Lower lobe of right lung (tissue), 2 donors: ENCODE measurements around the gene E2F3. TPM values are rescaled to one million over a fixed set of nuclear protein-coding genes. Genes with fewer than 3 reads are reported as not detected.

Experiments used
- ATAC-seq, 2 donors: fragments of 200-7000 bp; cut with Tn5 transposase; one replicate each; pipeline ENCODE4 v1.9.1; 2020 to 2022; ENCODE audit warnings: mild to moderate bottlenecking in 2 of 2, moderate library complexity in 2 of 2
- DNase-seq: peaks from one replicate; pipeline ENCODE4 v3.0.0-alpha.2; 2020
- H3K27ac ChIP-seq: fragments of 200-600 bp; one replicate; pipeline ENCODE4 v1.8.0; 2022
- H3K27me3 ChIP-seq: fragments of 200-600 bp; one replicate; pipeline ENCODE4 v1.8.0; 2022; ENCODE audit warnings: low read depth
- H3K36me3 ChIP-seq: fragments of 200-600 bp; one replicate; pipeline ENCODE4 v1.8.0; 2022; ENCODE audit warnings: mild to moderate bottlenecking
- H3K4me1 ChIP-seq: fragments of 200-600 bp; one replicate; pipeline ENCODE4 v1.8.0; 2022
- H3K4me3 ChIP-seq: fragments of 200-600 bp; one replicate; pipeline ENCODE4 v1.8.0; 2022; ENCODE audit warnings: mild to moderate bottlenecking
- H3K9me3 ChIP-seq: fragments of 200-600 bp; one replicate; pipeline ENCODE4 v1.8.0; 2022
- CTCF ChIP-seq: fragments of 200-600 bp; IDR thresholded peaks from one replicate; pipeline ENCODE4 v1.8.0; 2022; ENCODE audit warnings: antibody characterized with exemption, mild to moderate bottlenecking
- intact Hi-C: fragments of 100-400 bp; cut with DNase I; formaldehyde crosslinking; loops from one replicate; pipeline ENCODE4 v1.11.0; 2022
- total RNA-seq: library from RNA; stranded (reverse); fragmentation: NEBNext Ultra II Directional; extraction: Animal tissue kit (Norgen Biotek cat#: 25700); gene quantifications from one replicate; pipeline ENCODE4 v1.2.1, GENCODE V29; 2021
- donor health status: DM: no; HTN: yes; CAD: no; lungs with severe emphysema.

Gene E2F3
- total RNA-seq, 1 donor from 2014 or later = 9.8 TPM

- DNase-seq = no peak
- ATAC-seq = no peak
- Histone ChIP-seq H3K9me3 (no peaks in the 10 kb centered on the region), H3K27ac (no peak overlapping the region), H3K27me3 (no peaks in the 10 kb centered on the region), H3K36me3 (no peaks in the 10 kb centered on the region), H3K4me1 (no peaks in the 10 kb centered on the region), H3K4me3 (no peak overlapping the region)
- TF ChIP-seq CTCF = no peak
- intact Hi-C loops = no loop called here
These were observed 24.8 kb downstream of the E2F3 start for GRCh38 chr6:20426177-20427082.

GRCh38 chr6:20427856-20428255, 26.2 kb downstream of the E2F3 start:
- TF ChIP-seq CTCF = no peak
- no peaks in the 10 kb centered on the region for H3K27me3 ChIP-seq
- H3K4me1 ChIP-seq = no peaks in the 10 kb centered on the region
- H3K9me3 ChIP-seq = no peaks in the 10 kb centered on the region
- no peak overlapping the region for H3K4me3 ChIP-seq
- no peak overlapping the region for H3K27ac ChIP-seq
- no peaks in the 10 kb centered on the region for H3K36me3 ChIP-seq
- DNase-seq (no peak), ATAC-seq (no peak)
- intact Hi-C loops = no loop called here

- no peak overlapping the region for H3K27ac ChIP-seq
- no peak overlapping the region for H3K4me3 ChIP-seq
- no peaks in the 10 kb centered on the region for H3K36me3 ChIP-seq
- H3K9me3 ChIP-seq = no peaks in the 10 kb centered on the region
- ATAC-seq = no peak
- intact Hi-C loops = no loop called here
- no peak for TF ChIP-seq CTCF
- H3K27me3 ChIP-seq = no peaks in the 10 kb centered on the region
- H3K4me1 ChIP-seq = no peaks in the 10 kb centered on the region
- no peak for DNase-seq
These were observed 31.0 kb downstream of the E2F3 start for GRCh38 chr6:20432692-20433091.

- no peaks in the 10 kb centered on the region for H3K4me1 ChIP-seq
- no peak for DNase-seq
- H3K4me3 ChIP-seq = no peak overlapping the region
- intact Hi-C loops = no loop called here
- no peak for TF ChIP-seq CTCF
- no peaks in the 10 kb centered on the region for H3K27me3 ChIP-seq
- no peak overlapping the region for H3K27ac ChIP-seq
- H3K9me3 ChIP-seq = no peaks in the 10 kb centered on the region
- no peak for ATAC-seq
- H3K36me3 ChIP-seq = no peaks in the 10 kb centered on the region
These were observed 31.6 kb downstream of the E2F3 start for GRCh38 chr6:20433321-20433720.

- ATAC-seq = no peak
- Histone ChIP-seq H3K36me3 (no peaks in the 10 kb centered on the region), H3K27me3 (no peaks in the 10 kb centered on the region), H3K27ac (no peak overlapping the region), H3K9me3 (no peaks in the 10 kb centered on the region), H3K4me3 (no peak overlapping the region), H3K4me1 (no peaks in the 10 kb centered on the region)
- intact Hi-C loops = no loop called here
- no peak for TF ChIP-seq CTCF
- no peak for DNase-seq
These were observed 32.2 kb downstream of the E2F3 start for GRCh38 chr6:20433929-20434328.
